CD4-positive, alpha-beta T cell treated with Interleukin-15 for 1 hour (primary cell): ENCODE data around the gene C9orf50.
"Not testable (repeated sequence)": the region's sequence is repeated elsewhere in the genome, so short reads cannot be mapped to it uniquely, and the experiment has no call there.

Source experiments
- DNase-seq: peaks from one replicate; pipeline ENCODE4 v3.0.0-alpha.2; 2020

C9orf50 gene

GRCh38 chr9:129647635-129648034, 26.7 kb upstream of the C9orf50 start:
- no peak for DNase-seq

GRCh38 chr9:129646654-129647053, 25.8 kb upstream of the C9orf50 start:
- DNase-seq, result no peak

- no peak for DNase-seq
Observed at GRCh38 chr9:129646252-129646651, 25.4 kb upstream of the C9orf50 start.

GRCh38 chr9:129644902-129645301, 24.0 kb upstream of the C9orf50 start:
- no peak for DNase-seq

GRCh38 chr9:129644365-129644764, 23.5 kb upstream of the C9orf50 start:
- DNase-seq, result no peak

- DNase-seq, result no peak
Observed at GRCh38 chr9:129643706-129644105, 22.8 kb upstream of the C9orf50 start.

GRCh38 chr9:129641750-129642585, 21.1 kb upstream of the C9orf50 start, which contains the start of gene ASB6:
Gene ASB6 (minus strand): TSS chr9:129642151. CDS start chr9:129641999, 152 bp downstream.
- peak; percentile 92 for DNase-seq

GRCh38 chr9:129640871-129641749, 20.2 kb upstream of the C9orf50 start:
- DNase-seq, result no peak

- DNase-seq, result no peak
Observed at GRCh38 chr9:129640086-129640870, 19.4 kb upstream of the C9orf50 start.

- DNase-seq, result no peak
Observed at GRCh38 chr9:129639756-129640085, 18.8 kb upstream of the C9orf50 start.

GRCh38 chr9:129639034-129639630, 18.2 kb upstream of the C9orf50 start:
- DNase-seq, result no peak

GRCh38 chr9:129637673-129638439, 17.0 kb upstream of the C9orf50 start:
- DNase-seq, result no peak

GRCh38 chr9:129637102-129637501, 16.2 kb upstream of the C9orf50 start:
- DNase-seq, result no peak

GRCh38 chr9:129636343-129636742, 15.4 kb upstream of the C9orf50 start:
- not testable (repeated sequence) for DNase-seq

GRCh38 chr9:129635099-129636065, 14.5 kb upstream of the C9orf50 start:
- DNase-seq, result no peak

GRCh38 chr9:129633848-129634247, 12.9 kb upstream of the C9orf50 start:
- no peak for DNase-seq

GRCh38 chr9:129633207-129633606, 12.3 kb upstream of the C9orf50 start:
- DNase-seq, result no peak

GRCh38 chr9:129632460-129632859, 11.6 kb upstream of the C9orf50 start:
- DNase-seq, result no peak

- DNase-seq, result no peak
Observed at GRCh38 chr9:129631674-129632129, 10.8 kb upstream of the C9orf50 start.

GRCh38 chr9:129630967-129631673, 10.2 kb upstream of the C9orf50 start:
- no peak for DNase-seq
